Gastroesophageal sphincter (tissue), 4 donors: ENCODE results near the gene RNLS. TPM values are rescaled to one million over a fixed set of nuclear protein-coding genes. Genes with fewer than 3 reads are reported as not detected.

Source experiments
- ATAC-seq: fragments of 150-250 bp; one replicate; pipeline ENCODE4 v1.9.1; 2016; ENCODE audit warnings: mild to moderate bottlenecking, moderate library complexity
- H3K27ac ChIP-seq, 4 donors: fragments of 200-600 bp; sonication (generic) in 3 of 4; 1 replicate in 3 of 4; 2 replicates in 1 of 4; pipeline ENCODE4 v1.5.1; 2016 to 2019
- H3K27me3 ChIP-seq: fragments of 200-600 bp; sonication (generic); one replicate; pipeline ENCODE4 v1.5.1; 2019
- H3K36me3 ChIP-seq, 2 donors: fragments of 200-600 bp; sonication (generic); one replicate each; pipeline ENCODE4 v1.5.1; 2019; ENCODE audit warnings: control low read depth in 1 of 2
- H3K4me1 ChIP-seq, 3 donors: fragments of 200-600 bp; sonication (generic); 1 replicate in 2 of 3; 2 replicates in 1 of 3; pipeline ENCODE4 v1.5.1; 2016 to 2019; ENCODE audit warnings: control low read depth in 2 of 3
- H3K4me3 ChIP-seq, 2 donors: fragments of 200-600 bp; sonication (generic); one replicate each; pipeline ENCODE4 v1.5.1; 2019; ENCODE audit warnings: mild to moderate bottlenecking in 1 of 2, moderate library complexity in 1 of 2
- H3K9me3 ChIP-seq, 3 donors: fragments of 200-600 bp; sonication (generic); one replicate each; pipeline ENCODE4 v1.5.1; 2017 to 2019; ENCODE audit warnings: control low read depth in 2 of 3
- EP300 ChIP-seq: sonication (generic); formaldehyde crosslinking; IDR thresholded peaks from one replicate; pipeline ENCODE4 v1.6.1; 2017; ENCODE audit warnings: antibody characterized with exemption, mild to moderate bottlenecking
- POLR2A ChIP-seq, 2 donors: fragments of 450-650 bp; IDR thresholded peaks; one replicate each; pipeline ENCODE4 v1.6.1; 2017; ENCODE audit warnings: antibody characterized with exemption in 2 of 2, mild to moderate bottlenecking in 2 of 2, moderate library complexity in 1 of 2
- POLR2AphosphoS5 ChIP-seq: sonication (generic); formaldehyde crosslinking; IDR thresholded peaks from one replicate; pipeline ENCODE4 v1.6.1; 2017; ENCODE audit warnings: antibody characterized with exemption
- WGBS, 2 donors: methylation state at CpG; one replicate each; pipeline ENCODE4 v1.1.5; 2018; ENCODE audit warnings: low coverage in 1 of 2; 5-methylcytosine and 5-hydroxymethylcytosine counted together
- total RNA-seq, 4 donors: library from RNA; depleted of rRNA; stranded (reverse); fragments of >200 nt; gene quantifications; one replicate each; pipeline ENCODE4 v1.1.0, GENCODE V29; 2016
- TF ChIP-seq, protein P1 (sequence below), 4 experiments: fragments of 200-600 bp in 2 of 4; fragments of 450-650 bp in 2 of 4; sonication (generic) in 1 of 4; IDR thresholded peaks; one replicate each; pipeline ENCODE4 v1.5.1; 2017 to 2019; ENCODE audit warnings: antibody characterized with exemption in 4 of 4, mild to moderate bottlenecking in 2 of 4, moderate library complexity in 2 of 4

The RNLS gene
- total RNA-seq, 4 donors from 2014 or later = 9.4 to 25.1 (median 15.3) TPM

- H3K27me3 ChIP-seq = no peaks in the 10 kb centered on the region
- H3K27ac ChIP-seq = no peak overlapping the region
- 77 to 90% methylated on average over 2 of the region's 2 CpGs for WGBS, 2 donors
- no peak for ATAC-seq
- H3K4me1 ChIP-seq = no peaks in the 10 kb centered on the region
- no peaks in the 10 kb centered on the region for H3K36me3 ChIP-seq
- no peaks in the 10 kb centered on the region for H3K9me3 ChIP-seq
- TF ChIP-seq POLR2AphosphoS5 (no peak), EP300 (no peak), POLR2A (IDR thresholded peaks at IDR 0.05) (no peak)
- TF ChIP-seq, protein P1, sequence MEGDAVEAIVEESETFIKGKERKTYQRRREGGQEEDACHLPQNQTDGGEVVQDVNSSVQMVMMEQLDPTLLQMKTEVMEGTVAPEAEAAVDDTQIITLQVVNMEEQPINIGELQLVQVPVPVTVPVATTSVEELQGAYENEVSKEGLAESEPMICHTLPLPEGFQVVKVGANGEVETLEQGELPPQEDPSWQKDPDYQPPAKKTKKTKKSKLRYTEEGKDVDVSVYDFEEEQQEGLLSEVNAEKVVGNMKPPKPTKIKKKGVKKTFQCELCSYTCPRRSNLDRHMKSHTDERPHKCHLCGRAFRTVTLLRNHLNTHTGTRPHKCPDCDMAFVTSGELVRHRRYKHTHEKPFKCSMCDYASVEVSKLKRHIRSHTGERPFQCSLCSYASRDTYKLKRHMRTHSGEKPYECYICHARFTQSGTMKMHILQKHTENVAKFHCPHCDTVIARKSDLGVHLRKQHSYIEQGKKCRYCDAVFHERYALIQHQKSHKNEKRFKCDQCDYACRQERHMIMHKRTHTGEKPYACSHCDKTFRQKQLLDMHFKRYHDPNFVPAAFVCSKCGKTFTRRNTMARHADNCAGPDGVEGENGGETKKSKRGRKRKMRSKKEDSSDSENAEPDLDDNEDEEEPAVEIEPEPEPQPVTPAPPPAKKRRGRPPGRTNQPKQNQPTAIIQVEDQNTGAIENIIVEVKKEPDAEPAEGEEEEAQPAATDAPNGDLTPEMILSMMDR (IDR thresholded peaks at IDR 0.05) = no peak
- H3K4me3 ChIP-seq = no peak overlapping the region
Observed at GRCh38 chr10:88530093-88530492, 53.0 kb downstream of the RNLS start.

DNA sequence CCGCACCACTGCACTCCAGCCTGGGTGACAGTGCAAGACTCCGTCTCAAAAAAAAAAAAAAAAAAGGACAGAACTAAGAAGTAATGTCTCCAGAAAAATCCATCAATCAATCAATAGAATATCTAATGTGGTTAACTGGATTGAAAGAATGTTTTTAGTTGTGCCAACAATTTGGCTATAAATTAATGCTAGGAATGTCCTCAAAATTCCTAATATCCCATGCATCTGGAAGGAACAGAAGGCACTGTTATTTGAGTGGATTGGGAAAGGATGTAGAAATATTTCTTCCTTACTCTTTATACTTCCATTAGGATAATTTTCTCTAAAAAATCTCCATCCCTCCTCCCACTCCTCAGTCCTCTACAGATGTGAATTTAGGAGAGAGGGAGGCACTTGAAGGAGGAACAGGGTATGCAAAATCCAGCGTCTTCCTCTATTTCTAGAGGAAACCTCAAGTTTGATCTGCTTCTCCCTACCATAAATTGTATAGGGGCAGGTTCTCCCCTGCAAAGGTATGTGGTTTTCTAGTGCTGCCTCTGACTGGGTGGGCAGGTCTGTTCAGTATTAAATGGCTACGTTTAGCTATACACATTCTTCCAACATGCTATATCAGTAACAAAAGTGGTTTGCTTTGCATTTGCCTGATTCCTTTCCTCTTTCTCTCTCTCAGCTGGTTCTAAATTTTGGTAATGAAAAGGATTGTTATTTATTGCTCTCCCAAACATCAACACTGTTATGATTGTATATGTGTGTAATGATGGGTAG, 54.1 kb downstream of the RNLS start:
- Histone ChIP-seq H3K9me3 (no peaks in the 10 kb centered on the region), H3K36me3 (no peaks in the 10 kb centered on the region), H3K4me1 (no peaks in the 10 kb centered on the region), H3K27me3 (no peaks in the 10 kb centered on the region), H3K27ac (no peak overlapping the region), H3K4me3 (no peak overlapping the region)
- ATAC-seq = no peak
- WGBS, 2 donors = 58 to 78% methylated on average over 2 of the region's 4 CpGs
- TF ChIP-seq POLR2AphosphoS5 (no peak), EP300 (no peak), POLR2A (IDR thresholded peaks at IDR 0.05) (no peak)
- TF ChIP-seq, protein P1 (IDR thresholded peaks at IDR 0.05) = no peak

DNA sequence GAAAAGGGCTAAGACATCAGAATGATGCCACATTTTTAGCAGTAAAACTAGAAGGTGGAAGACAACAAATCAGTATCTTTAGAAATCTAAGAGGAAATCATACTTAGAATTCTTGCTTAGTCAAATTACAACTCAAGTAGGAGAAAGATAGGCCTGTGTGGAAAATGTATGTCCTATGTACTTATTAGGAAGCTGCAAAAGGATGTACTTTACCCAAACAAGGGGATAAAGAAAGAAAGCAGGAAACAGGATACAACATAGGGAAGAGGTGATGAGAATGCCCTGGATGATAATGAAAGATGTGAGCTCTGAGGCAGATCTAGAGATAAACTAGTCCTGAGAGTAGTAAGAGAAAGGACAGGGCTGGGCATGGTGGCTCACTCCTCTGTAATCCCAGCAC, 54.9 kb downstream of the RNLS start:
- Histone ChIP-seq H3K4me1 (no peaks in the 10 kb centered on the region), H3K4me3 (no peak overlapping the region), H3K9me3 (no peaks in the 10 kb centered on the region), H3K27ac (no peak overlapping the region), H3K36me3 (no peaks in the 10 kb centered on the region), H3K27me3 (no peaks in the 10 kb centered on the region)
- no peak for TF ChIP-seq POLR2A (IDR thresholded peaks at IDR 0.05)
- TF ChIP-seq EP300 = no peak
- no peak for TF ChIP-seq POLR2AphosphoS5
- TF ChIP-seq, protein P1 (IDR thresholded peaks at IDR 0.05) = no peak
- no peak for ATAC-seq

DNA sequence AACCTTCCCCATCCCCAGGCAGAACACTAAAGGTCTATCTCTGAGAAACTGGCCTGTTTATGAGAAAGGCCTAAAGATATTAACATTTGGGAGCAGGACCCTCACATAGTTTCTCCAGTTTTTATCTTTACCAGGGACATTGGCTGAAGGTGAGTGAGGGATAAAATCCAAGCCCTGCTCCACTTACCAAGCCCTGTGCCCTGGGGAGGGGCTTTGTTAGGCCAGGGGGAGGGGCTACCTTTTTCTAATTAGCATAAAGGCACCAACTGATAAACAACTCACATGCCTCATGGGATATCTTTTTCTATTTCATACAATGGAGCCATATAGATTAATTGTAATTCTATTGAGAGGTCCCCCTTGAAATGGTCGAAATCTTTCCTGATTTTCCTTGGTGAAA, 55.9 kb downstream of the RNLS start:
- Histone ChIP-seq H3K9me3 (no peaks in the 10 kb centered on the region), H3K27ac (no peak overlapping the region), H3K27me3 (no peaks in the 10 kb centered on the region), H3K4me3 (no peak overlapping the region), H3K36me3 (no peaks in the 10 kb centered on the region), H3K4me1 (no peaks in the 10 kb centered on the region)
- no peak for ATAC-seq
- 86 to 100% methylated on average over 1 of the region's 1 CpG for WGBS, 2 donors
- TF ChIP-seq, protein P1 (IDR thresholded peaks at IDR 0.05) = no peak
- TF ChIP-seq POLR2A (IDR thresholded peaks at IDR 0.05) (no peak), POLR2AphosphoS5 (no peak), EP300 (no peak)

DNA sequence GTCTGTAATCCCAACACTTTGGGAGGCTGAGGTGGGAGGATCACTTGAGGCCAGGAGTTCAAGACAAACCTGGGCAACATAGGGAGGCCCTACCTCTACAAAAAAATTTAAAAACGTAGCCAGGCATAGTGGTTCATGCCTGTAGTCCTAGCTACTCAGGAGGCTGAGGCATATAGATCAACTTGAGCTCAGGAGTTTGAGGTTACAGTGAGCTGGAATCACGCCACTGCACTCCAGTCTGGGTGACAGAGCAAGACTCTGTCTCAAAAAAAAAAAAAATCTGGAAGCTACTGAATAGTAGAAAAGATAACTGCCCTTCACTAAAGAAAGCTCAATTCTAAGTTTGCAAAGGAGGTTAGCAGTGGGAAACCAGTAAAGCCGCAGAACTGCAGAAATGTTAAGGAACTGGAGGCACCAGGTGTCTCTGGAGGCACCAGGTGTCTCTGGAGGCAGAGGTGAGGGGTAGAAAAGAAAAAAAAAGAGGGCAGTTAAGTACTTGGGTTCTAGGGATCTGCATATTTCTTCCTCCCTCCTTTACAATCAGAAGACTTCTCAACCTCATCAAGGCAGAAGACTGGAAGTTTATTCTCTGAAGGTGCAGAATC, 56.5 kb downstream of the RNLS start:
- Histone ChIP-seq H3K27ac (no peak overlapping the region), H3K4me3 (no peak overlapping the region), H3K4me1 (no peaks in the 10 kb centered on the region), H3K9me3 (no peaks in the 10 kb centered on the region), H3K36me3 (no peaks in the 10 kb centered on the region), H3K27me3 (no peaks in the 10 kb centered on the region)
- no peak for ATAC-seq
- 80 to 100% methylated on average over 1 to 2 of the region's 3 CpGs for WGBS, 2 donors
- TF ChIP-seq, protein P1 (IDR thresholded peaks at IDR 0.05) = no peak
- TF ChIP-seq POLR2AphosphoS5 (no peak), POLR2A (IDR thresholded peaks at IDR 0.05) (no peak), EP300 (no peak)
